ENCODE measurements around the gene PTPRR.

Gene PTPRR

GRCh38 chr12:70645494-70646317 is 274.8 kb downstream of the PTPRR start:
- DNase-seq (ENCODE audit: low spot score) = no peak

- DNase-seq (ENCODE audit: low spot score) = no peak
These were observed 275.7 kb downstream of the PTPRR start for GRCh38 chr12:70644861-70645260.

- DNase-seq (ENCODE audit: low spot score) = no peak
These were observed 276.6 kb downstream of the PTPRR start for GRCh38 chr12:70643939-70644338.

DNA sequence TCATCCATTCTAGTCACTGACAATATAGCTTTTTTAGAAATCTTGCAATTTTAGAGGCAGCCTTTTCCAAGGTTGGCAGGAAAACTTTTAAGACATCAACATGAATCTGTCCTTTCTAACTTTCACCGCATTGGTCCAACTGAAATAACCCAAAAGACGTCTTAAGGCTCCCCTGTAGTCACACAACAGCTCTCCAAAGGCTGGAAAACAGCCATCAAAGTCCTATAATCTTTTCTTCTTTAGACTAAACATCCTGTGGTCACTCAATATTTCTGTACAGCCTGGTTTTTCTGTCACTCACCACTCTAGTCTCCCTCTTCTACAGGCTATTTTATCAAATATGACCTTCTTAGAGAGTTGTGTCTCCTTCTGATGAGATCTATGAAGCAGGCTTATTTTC is 278.8 kb downstream of the PTPRR start:
- no peak for DNase-seq (ENCODE audit: low spot score)

DNA sequence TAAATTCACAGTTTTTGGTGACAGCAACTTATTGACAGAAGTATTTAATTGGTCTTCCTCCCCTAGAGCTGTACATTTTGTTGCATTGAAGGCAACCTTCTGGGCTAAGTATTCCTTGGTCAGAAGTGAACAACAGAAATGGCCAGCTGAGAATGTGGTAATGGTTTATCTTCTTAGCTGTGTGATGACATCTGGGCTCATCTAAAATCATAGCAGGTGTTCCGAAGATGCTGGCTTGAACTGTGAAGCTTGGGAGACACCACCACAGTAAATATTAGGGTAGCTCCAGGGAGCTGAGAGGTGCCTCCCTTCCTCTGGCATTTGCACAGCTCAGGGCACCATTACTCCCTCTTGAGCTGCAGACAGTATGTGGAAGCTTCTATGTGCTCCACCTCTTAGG is 279.6 kb downstream of the PTPRR start:
- no peak for DNase-seq (ENCODE audit: low spot score)

DNA sequence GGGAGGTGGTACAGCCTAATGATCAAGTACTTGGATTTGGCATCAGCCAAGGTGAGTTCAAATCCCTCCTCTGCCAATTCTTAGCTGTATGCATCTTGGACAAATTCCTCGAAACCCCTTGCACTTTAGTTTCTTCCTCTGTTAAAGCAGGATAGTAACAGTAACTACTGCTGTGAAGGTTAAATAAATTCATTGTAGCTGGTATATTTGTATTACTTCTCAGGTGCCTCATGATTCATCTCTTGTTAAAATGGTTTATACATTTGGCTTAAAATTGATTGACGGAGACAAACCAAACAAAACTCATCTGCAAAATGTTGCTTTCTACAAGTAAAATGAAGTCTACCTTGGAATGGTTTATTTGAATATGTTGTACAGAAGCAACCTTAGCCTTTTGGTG is 281.0 kb downstream of the PTPRR start:
- no peak for DNase-seq (ENCODE audit: low spot score)

DNA sequence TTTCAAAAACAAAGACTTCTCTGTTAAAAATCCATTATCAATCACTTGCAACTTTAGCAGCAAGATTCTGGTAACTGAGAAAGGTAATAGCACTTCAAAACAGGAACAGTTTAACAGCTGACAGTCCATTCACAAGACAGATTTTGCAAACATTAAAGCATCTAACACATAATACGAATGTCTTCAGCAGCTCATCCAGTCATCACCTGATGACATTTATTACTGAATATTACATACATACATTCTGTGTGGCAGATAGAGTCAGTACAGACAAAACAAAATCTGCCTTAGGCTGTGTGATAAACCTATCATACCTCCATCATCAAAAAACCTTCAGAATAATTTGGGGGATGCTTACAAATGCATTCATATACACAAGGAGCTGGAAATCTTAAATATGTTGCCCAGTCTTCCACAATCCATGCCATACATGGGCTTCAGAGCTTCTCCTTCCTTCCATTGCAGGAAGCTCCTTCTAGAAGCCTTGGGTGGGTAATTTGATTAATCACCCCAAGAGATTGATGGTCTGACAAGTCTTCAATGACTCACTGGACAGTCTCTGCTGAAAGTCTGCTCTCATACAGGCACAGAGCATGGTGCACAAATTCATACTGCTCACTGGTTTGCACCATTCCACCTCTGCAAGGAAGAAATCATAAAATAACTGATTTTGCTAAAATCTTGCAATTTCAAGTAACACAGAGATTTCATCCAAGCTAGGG is 281.7 kb downstream of the PTPRR start:
- no peak for DNase-seq (ENCODE audit: low spot score)

DNA sequence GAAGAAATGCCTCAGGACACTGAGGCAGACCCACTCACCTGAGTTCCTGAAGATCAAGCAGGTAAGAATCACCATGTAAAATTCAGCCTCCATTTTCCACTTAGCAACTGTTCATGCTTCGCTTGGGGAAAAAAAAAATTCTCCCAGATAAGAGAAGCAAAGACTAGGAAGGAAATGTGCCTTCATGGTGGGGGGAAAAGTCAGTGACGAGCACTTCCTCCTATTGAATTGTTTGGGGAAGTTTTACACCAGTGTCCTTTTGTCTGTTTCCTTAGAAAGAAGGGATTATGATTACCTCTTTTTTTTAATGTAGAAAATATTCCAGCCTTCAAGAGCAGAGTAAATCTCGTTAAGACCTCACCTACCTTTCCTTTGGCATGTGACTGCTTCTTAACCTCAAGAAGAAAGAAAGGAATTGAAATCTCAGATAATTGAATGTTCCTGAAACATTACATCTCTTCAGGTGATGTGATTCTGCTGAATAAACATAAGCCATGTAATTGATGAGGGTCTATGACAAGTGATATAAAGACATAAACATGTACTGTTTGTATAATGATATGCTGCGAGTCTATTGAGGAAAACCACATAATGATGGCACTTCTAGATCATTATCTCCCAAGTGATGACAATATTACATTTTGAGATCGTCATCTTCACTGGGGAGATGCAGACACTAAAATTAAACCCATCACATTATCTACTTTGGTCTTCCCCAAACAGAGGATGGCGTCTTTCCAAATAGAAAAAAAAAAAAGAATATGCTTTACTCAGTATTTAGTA is 283.0 kb downstream of the PTPRR start, which contains the start of gene PTPRB:
TSS of gene PTPRB (minus strand) at position 127 of the 783 bp plus-strand sequence. CDS start at position 93, 34 bp downstream.
- DNase-seq (ENCODE audit: low spot score) = no peak

DNA sequence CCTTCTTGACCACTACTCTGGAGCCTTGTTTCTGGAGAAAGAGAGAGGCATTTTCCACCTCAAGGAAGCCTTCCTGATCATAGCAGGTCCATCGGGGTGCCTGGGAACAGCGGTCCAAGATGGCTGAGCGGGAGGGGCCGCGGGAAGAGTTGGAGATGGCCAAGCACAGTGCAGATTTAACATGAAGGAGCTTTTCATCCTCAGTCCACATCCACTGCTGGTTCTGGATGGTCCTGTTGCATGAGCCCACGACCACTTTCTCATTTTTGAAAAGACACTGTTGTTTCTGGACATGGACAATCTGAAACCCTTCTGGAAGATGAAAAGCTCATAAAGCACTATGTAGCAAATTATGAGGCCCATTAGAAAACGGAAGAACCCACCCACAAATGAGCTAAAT is 284.8 kb downstream of the PTPRR start:
- no peak for DNase-seq (ENCODE audit: low spot score)

- DNase-seq (ENCODE audit: low spot score) = no peak
These were observed 291.6 kb downstream of the PTPRR start for GRCh38 chr12:70628701-70629480.

DNA sequence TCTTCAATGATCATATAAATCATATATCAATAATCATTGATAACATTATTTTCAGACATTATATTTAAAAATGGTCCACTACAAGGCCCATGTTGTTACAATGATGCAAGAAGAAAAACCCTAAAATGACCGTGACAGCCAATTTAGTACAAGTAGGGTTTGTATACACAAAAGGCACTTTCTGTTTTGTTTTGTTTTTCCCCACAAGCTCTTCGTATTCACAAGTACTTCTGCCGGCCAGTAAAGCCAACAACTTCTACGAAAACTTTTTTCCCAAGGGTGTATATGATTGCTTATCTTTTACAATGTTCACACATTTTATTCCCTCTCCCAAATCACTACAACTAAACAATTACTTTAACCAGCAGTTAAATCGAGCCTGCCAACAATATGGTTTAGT is 292.9 kb downstream of the PTPRR start:
- no peak for DNase-seq (ENCODE audit: low spot score)

DNA sequence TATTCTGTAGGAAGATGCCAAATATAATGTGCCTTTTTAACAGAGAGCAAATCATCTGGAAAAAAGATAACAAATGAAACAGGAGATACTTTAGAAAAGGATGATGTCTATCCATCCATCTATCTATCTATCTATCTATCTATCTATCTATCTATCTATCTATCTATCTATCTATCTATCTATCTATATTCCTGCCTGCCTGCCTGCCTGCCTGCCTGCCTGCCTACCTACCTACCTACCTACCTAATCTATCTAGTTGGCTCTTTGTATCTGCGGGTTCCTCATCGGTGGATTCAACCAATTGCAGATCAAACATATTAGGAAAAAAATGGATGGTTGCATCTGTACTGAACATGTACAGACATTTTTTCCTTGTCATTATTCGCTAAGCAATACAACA is 294.4 kb downstream of the PTPRR start:
- no peak for DNase-seq (ENCODE audit: low spot score)

- DNase-seq (ENCODE audit: low spot score) = no peak
These were observed 300.9 kb downstream of the PTPRR start for GRCh38 chr12:70619471-70620152.

- no peak for DNase-seq (ENCODE audit: low spot score)
These were observed 302.2 kb downstream of the PTPRR start for GRCh38 chr12:70618371-70618770.

DNA sequence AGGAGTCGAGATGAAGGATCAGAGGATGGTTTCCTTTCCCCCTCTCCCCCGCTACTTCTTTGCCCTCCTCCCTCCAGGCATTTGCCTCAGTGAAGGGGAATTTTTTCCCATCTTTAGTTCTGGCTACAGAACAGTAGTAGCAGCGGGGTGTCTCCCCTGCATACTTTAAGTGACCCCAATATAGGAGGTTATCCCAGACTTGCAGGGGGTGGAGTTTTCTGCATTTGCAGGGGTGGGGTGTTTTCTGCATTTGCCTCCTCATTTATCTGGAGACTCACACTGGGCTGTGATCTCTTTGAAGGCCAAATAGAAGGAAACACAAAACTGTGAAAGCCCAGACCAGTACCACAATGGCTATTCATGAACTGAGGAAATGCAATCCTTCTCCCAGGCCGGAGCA is 303.1 kb downstream of the PTPRR start:
- no peak for DNase-seq (ENCODE audit: low spot score)

- DNase-seq (ENCODE audit: low spot score) = no peak
These were observed 305.2 kb downstream of the PTPRR start for GRCh38 chr12:70615174-70615866.

DNA sequence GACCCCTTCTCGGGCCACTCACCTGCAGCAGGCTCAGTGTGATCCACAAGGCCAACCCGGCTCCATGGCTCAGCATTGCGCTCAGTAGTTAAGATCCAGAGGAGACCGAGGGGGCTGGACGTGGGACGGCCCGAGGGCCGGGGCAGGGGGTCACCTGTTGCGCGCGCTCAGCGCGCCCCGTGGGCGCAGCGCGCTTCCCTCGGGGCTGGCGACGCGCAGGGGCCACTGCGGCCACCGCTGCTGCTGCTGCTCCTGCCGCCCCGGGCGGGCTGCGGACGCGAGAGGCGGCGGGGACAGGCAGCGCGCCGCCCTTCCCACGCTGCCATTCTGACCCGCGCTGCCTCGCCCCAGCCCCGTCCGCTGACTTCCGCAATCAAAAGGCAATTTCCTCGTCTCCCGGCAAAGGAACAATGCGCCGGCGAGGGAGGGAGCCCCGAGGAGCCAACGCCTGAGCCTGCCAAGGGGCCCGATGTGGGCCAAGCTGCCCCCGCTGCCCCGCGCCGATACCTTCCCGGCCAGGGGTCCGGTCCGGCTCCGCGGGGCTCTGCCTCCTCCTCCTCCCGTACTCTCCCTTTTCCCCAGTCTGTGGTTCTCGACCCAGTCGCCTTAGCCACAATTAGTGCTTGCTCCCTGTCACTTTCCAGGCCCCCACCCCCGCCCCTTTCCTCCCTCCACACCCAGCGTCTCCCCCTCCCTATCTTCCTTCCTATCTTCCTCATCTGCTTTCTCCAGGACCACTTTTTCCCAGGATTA is 310.6 kb downstream of the PTPRR start:
- peak; percentile 10 for DNase-seq (ENCODE audit: low spot score)

- DNase-seq (ENCODE audit: low spot score) = no peak
These were observed 311.3 kb downstream of the PTPRR start for GRCh38 chr12:70609203-70609602.

- DNase-seq (ENCODE audit: low spot score) = no peak
These were observed 312.4 kb downstream of the PTPRR start for GRCh38 chr12:70608184-70608583.

GRCh38 chr12:70607107-70607506 is 313.4 kb downstream of the PTPRR start:
- DNase-seq (ENCODE audit: low spot score) = no peak
